GM19463 (cell line): Measurements from ENCODE around the gene WBP1.
"Not testable (repeated sequence)": the region's sequence is repeated elsewhere in the genome, so short reads cannot be mapped to it uniquely, and the experiment has no call there.

Experiments
- ATAC-seq: cut with Tn5 transposase; IDR thresholded peaks from one replicate; pipeline ENCODE4 v1.9.1; 2021; ENCODE audit warnings: mild to moderate bottlenecking, moderate library complexity; ENCODE audit not compliant: unreplicated experiment

The WBP1 gene

DNA sequence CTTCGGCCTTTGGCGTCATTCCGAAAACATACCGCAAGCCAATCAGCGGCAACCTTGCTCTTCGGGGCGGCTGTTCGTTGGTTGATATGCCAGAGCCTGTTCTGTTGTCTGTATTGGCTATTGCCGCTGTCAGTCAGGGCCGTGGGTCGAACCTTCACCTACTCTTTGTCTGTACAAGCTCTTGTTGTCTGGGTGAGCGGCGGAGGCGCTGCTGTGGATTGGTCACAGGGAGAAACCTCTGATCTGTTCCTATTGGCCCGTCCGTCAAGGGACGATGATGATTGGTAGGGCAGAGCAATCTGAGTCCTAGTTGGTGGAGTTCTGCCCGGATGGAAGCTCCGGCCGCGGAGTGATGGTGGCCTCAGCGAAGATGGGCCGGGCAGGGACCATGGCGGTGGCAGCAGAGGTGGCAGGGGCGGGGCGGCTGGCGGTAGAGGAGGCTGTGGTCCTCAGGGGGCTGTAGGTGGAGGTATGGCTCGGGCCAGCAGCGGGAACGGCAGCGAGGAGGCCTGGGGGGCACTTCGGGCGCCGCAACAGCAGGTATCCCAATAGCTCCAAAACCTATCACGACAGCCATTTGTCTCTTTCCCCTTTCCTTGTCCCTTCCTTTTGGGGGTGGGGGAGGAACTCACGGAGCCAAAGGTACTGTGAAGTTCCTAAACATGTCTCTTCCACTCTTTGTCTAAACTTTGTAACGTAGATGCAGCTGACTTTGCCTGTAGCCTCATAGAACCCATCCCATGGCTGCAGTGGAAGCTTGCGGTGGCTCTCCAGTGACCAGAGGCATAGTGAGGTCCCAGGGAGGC lies at the start of gene WBP1:
Gene WBP1 (plus strand): TSS at position 307 of the 806 bp plus-strand sequence. CDS start 165 bp downstream, at position 472.
- peak; percentile 76 for ATAC-seq

DNA sequence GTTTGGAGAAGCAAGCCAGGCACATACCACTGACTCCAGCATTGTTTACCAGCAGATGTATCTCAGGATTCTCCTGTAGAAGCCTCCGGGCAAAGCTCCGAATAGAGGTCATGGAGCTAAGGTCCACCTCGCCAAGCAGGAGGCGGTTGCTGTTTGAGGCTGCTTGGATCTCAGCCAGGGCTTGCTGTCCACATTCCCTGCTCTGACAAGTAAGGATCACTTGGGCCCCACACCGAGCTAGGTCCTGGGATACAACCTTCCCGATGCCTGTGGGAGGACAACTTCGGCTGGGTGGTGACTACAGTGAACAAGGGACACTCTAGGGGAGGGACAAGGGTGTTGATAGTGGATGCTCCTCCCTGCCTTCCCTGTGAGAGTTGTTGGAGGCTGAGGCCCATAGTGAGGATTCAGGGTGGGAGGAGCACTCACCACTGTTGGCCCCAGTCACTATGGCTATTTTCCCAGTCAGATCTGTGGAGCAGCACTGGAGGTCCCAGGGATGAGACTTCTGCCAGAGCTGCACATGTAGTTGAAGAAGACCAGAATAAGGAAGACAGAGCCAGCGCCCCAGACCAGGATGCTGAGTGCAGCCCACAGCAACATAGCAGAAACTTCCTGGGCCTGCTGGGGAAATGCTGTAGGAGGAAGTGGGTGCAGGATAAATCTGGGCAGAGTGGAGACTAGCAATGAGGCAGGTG lies 45.1 kb upstream of the WBP1 start:
- ATAC-seq = no peak

- no peak for ATAC-seq
These were observed 43.8 kb upstream of the WBP1 start for GRCh38 chr2:74414441-74414840.

DNA sequence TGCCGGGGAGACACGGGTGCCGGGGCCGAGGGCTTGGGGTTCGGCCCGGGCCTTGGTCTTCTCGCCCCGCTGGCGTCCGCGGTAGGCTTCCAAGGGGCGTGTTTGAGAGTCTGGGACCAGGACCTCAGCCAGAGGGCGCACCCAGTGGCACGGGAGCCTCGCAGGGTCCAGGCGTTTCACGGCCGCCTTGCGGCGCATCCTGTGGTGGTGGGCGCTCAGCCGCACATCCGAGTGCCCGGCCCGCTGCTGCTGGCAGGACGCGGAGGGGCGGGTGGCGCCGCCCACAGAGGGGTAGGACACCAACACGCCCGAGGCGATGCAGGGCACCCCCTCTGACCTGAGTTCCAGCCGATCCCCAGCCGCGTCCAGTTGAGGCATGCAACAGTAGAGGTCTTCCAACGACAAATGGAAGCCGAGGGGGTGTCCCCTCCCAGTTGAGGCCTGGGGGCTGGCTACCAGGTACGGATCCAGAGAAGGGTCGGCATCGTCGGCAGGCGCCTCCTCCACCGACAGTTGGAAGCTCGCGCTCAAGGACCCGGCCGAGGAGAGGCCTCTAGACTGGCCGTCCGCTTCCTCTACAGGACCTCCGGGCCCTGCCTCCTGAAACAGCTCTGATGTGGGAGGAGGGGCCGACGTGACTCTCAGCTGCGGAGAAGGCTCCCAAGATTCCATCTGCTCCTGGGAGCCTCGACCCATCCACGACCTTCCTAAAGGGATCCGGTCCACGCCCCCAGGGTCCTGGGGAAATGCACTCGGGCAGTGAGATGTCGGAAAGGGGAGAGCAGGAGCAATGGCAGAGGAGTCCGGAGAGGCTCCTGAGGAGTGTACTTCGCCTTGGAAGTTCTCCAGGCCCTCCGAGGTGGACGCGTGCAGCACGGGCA lies 43.1 kb upstream of the WBP1 start:
- no peak for ATAC-seq

GRCh38 chr2:74415762-74416395 lies 42.4 kb upstream of the WBP1 start:
- ATAC-seq = no peak

DNA sequence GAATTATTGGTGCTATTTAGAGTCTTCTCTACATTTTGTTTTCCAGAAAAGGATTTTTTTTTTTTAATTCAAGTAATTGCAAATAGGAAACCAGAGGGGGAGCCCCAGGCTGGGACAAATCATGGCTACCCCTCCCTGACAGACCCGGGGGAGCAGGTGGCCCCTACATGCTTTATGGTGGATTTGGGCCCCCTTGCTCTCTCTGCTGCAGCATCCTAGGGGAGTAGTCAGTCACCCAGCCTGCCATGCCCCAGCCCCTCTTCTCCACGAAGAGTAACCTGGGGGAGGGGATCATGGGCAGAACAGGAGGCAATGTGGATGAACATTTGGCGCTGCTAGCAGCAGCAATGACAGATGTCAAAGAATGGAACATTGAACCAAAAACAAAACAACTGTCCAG lies 41.5 kb upstream of the WBP1 start:
- ATAC-seq = no peak

GRCh38 chr2:74417197-74417596 lies 41.0 kb upstream of the WBP1 start:
- no peak for ATAC-seq

GRCh38 chr2:74417763-74418162 lies 40.5 kb upstream of the WBP1 start:
- no peak for ATAC-seq

- ATAC-seq = no peak
These were observed 39.9 kb upstream of the WBP1 start for GRCh38 chr2:74418312-74418711.

DNA sequence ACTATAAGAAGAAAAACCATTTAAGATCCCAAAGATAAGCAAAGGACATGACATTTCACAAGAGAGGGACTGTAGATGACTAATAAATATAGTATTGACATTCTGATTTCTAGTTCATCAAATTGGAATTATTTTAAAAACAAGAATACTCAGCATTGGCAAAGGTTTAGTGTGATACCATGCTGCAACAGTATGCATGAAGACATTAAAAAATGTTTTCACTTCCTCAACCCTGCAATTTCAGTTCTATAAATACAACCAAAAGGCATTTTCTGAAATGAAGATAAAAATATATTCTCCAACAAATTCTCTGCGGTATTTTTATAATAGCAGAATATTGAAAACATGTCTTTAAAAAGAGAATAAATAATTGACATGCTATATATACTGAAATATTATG lies 38.9 kb upstream of the WBP1 start:
- no peak for ATAC-seq

DNA sequence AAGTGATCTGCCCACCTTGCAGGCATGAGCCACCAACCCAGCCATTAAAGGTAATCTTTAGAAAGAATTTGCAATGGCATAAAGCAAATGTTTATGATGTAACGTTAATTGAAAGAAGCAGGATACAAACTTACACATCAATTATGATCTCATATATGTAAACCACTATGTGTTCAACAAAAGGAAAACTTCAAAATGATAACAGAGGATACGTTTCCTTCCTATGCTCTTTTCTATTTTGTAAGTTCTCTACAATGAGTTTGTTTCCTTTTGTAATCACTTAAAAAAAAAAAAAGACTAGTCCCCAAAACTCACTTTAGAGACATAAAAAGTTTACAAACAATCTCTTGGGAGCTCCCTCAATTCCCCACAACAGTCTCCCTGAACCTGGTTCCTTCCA lies 38.2 kb upstream of the WBP1 start:
- ATAC-seq = no peak

DNA sequence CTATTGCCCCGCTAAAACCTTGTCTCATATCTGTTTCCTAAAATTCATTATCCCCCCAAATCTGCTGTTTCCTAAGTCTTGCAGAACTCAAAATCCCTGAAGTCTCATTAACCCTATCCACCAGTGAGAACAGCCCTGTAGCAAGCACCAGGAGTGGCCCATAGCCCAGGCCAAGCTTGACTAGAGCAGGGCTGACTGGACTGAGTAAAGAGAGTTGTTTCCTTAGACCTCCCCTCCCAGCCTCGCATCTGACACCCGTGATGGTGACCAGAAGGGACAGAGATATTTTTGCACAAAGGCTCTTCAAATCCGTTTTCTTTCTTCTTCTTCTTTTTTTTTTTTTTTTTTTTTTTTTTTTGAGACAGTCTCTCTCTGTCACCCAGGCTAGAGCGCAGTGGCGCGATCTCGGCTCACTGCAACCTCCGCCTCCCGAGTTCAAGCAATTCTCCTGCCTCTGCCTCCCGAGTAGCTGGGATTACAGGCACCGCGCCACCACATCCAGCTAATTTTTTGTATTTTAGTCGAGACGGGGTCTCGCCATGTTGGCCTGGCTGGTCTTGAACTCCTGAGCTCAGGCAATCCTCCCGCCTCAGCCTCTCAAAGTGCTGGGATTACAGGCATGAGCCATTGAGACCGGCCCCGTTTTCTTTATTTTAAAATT lies 37.7 kb upstream of the WBP1 start:
- not testable (repeated sequence) for ATAC-seq

- peak; percentile 95 for ATAC-seq
These were observed 36.9 kb upstream of the WBP1 start, which contains the start of the genes C2orf81 and WDR54 for GRCh38 chr2:74421221-74421870. TSS of gene C2orf81 (minus strand) at chr2:74421619. CDS start at chr2:74421560, 59 bp downstream. TSS of gene WDR54 (plus strand) at chr2:74421730. CDS start at chr2:74422154, 424 bp downstream.

DNA sequence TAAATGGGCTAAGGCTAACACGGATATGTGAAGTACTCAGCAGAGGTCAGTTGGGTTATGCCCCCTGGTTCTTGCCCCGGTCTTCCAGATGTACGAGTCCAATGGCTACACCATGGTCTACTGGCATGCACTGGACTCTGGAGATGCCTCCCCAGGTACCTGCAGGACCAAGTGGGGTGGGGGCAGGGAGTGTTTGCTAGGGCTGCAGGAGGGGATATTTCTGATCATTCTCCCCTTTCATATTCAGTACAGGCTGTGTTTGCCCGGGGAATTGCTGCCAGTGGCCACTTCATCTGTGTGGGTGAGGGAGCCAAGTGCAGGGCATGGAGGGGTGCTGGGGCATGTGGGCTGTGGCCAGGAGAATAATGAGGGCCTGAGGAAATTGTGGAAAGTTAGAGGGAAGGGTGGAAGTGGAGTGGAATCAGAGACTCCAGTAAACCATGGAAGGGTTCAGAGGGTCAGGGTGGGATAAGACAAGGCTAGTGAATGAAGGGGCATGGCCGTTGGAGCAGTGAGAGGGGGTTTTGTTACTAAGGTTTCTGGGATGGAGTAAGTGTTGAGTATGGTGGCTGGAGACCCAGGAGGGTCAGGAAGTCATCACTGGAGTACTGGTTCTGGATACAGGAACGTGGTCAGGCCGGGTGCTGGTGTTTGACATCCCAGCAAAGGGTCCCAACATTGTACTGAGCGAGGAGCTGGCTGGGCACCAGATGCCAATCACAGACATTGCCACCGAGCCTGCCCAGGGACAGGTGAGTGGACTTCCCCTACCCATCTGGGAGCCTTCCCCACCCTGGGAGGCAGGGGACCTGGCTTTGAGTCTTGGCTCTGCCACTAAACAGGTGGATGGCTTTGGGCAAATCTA lies 34.8 kb upstream of the WBP1 start:
- ATAC-seq = no peak

DNA sequence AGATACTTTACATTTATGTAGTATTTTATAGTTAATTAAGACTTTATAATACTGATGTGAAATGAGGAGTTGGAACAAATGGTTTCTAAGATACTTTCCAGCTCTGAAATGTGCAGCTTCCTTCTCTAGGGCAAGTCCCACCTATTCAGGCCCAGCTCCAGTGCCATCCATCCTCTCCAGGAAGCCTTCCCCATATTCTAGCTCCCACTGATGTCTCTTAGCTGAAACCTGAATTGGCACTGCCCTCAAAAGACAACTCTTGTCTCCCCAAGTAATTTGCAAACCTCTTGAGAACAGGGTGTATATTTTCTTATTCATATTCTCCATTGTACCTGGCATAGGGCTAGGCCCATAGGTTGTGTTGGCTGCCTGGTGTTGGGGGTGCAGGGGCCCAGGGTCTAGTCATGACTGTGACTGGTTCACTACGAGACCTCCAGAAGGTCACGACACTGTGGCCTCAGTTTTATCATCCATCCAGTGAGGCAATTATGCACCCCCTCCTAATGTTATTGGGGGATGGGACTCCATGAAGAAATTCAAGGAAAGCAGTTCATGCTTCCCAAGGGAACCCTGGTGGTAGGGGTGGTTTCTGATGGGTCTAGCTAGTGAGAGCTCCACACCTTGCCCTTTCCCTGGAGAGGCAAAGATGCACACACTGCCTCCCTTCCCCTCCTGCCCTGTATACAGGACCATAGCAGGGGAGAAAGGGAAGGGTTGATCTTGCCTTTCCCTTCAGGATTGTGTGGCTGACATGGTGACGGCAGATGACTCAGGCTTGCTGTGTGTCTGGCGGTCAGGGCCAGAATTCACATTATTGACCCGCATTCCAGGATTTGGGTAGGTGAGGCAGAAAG lies 33.9 kb upstream of the WBP1 start:
- no peak for ATAC-seq

DNA sequence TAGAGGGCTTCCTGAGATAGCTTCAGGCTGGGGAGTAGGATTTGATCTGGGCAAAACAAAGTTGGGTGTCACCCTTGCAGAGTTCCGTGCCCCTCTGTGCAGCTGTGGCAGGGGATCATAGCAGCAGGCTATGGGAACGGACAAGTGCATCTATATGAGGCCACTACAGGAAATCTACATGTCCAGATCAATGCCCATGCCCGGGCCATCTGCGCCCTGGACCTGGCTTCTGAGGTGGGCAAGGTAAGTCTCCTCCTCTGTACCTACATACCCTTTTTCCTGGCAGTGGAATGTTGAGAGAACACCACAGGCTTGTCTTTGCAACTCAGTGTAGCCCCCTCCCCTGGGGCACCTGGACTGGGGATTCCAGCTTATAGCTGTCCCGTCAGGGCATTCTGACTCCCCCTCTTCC lies 33.2 kb upstream of the WBP1 start:
- no peak for ATAC-seq

DNA sequence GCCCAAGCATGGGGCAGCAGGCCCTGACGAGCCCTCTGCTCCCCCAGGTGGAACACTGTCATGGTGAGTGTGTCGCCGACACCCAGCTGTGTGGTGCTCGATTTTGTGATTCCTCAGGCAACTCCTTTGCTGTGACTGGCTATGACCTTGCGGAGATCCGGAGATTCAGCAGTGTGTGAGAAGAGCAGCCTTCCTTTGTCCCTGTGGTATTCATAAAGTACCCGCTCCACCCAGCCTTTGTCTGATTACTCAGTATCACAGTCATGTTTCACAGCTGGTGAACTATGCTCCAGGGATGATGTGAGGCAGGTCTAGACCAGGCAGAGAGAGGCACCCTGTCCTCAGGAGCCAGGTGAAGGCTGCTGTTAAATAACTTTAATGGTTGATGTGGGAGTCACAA lies 32.7 kb upstream of the WBP1 start:
- no peak for ATAC-seq
